Endodermal cell (in vitro differentiated cells): ENCODE results near the gene TSEN15. TPM values are rescaled to one million over a fixed set of nuclear protein-coding genes. Genes with fewer than 3 reads are reported as not detected.

ENCODE experiments used
- DNase-seq: peaks from one replicate; pipeline ENCODE4 v3.0.0-alpha.2; 2017
- H3K27ac ChIP-seq: 2 replicates; pipeline ENCODE4 v1.5.1; 2013; ENCODE audit warnings: mild to moderate bottlenecking, low read depth, low read length, moderate library complexity
- H3K27me3 ChIP-seq: 2 replicates; pipeline ENCODE4 v1.6.1; 2013; ENCODE audit warnings: mild to moderate bottlenecking, low read length, moderate library complexity; ENCODE audit not compliant: insufficient read depth, control insufficient read depth, poor library complexity, severe bottlenecking
- H3K36me3 ChIP-seq: 2 replicates; pipeline ENCODE4 v1.7.0; 2013; ENCODE audit warnings: mild to moderate bottlenecking, low read length, moderate library complexity; ENCODE audit not compliant: control insufficient read depth, insufficient read depth
- H3K4me1 ChIP-seq: one replicate; pipeline ENCODE4 v1.7.0; 2013; ENCODE audit warnings: low read length; ENCODE audit not compliant: control insufficient read depth, insufficient read depth
- H3K4me3 ChIP-seq: 2 replicates; pipeline ENCODE4 v1.5.1; 2013; ENCODE audit warnings: mild to moderate bottlenecking, low read length, moderate library complexity
- H3K9ac ChIP-seq: 2 replicates; pipeline ENCODE4 v1.6.1; 2013; ENCODE audit warnings: mild to moderate bottlenecking, low read length, moderate library complexity; ENCODE audit not compliant: poor library complexity, severe bottlenecking; ENCODE audit errors: extremely low read depth
- H3K9me3 ChIP-seq: 2 replicates; pipeline ENCODE4 v1.6.1; 2013; ENCODE audit warnings: mild to moderate bottlenecking, low read length, moderate library complexity; ENCODE audit not compliant: control insufficient read depth
- H3K27ac Mint-ChIP-seq: 2 replicates; pipeline ENCODE4 v1.8.0; 2020; ENCODE audit warnings: mixed read lengths
- H3K27me3 Mint-ChIP-seq: 2 replicates; pipeline ENCODE4 v1.8.0; 2021; ENCODE audit warnings: mild to moderate bottlenecking, mixed read lengths; ENCODE audit not compliant: insufficient read depth
- H3K36me3 Mint-ChIP-seq: 2 replicates; pipeline ENCODE4 v1.8.0; 2020; ENCODE audit warnings: low read depth, mixed read lengths
- H3K4me1 Mint-ChIP-seq: 2 replicates; pipeline ENCODE4 v1.8.0; 2020; ENCODE audit warnings: mixed read lengths
- H3K4me3 Mint-ChIP-seq: 2 replicates; pipeline ENCODE4 v1.8.0; 2020; ENCODE audit warnings: mild to moderate bottlenecking, moderate library complexity, mixed read lengths
- H3K9me3 Mint-ChIP-seq: 2 replicates; pipeline ENCODE4 v1.8.0; 2020; ENCODE audit warnings: mild to moderate bottlenecking, mixed read lengths
- WGBS, 2 experiments: methylation state at CpG; one replicate each; pipeline versions ENCODE4 v1.1.5 to v1.1.7; 2013; ENCODE audit warnings: missing lambda C conversion rate in 2 of 2, mixed read lengths in 1 of 2; ENCODE audit not compliant: insufficient coverage in 1 of 2, insufficient read length in 1 of 2; 5-methylcytosine and 5-hydroxymethylcytosine counted together
- total RNA-seq, 2 donors: library from RNA; stranded (reverse); fragmentation: NEBNext Ultra II Directional in 1 of 2; extraction: Animal tissue kit (Norgen Biotek cat#: 25700) in 1 of 2; gene quantifications; 2 replicates in 1 of 2; 3 replicates in 1 of 2; pipeline ENCODE4 v1.2.1, GENCODE V29; 2021
- TF ChIP-seq, protein P1 (sequence below): fragments of 200-600 bp; sonication (generic); conservative IDR thresholded peaks from 2 replicates; pipeline ENCODE4 v1.5.0; 2021; ENCODE audit warnings: antibody characterized with exemption, mild to moderate bottlenecking

The TSEN15 gene
- total RNA-seq, 2 donors from 2014 or later: 20.4 to 22.5 TPM

DNA sequence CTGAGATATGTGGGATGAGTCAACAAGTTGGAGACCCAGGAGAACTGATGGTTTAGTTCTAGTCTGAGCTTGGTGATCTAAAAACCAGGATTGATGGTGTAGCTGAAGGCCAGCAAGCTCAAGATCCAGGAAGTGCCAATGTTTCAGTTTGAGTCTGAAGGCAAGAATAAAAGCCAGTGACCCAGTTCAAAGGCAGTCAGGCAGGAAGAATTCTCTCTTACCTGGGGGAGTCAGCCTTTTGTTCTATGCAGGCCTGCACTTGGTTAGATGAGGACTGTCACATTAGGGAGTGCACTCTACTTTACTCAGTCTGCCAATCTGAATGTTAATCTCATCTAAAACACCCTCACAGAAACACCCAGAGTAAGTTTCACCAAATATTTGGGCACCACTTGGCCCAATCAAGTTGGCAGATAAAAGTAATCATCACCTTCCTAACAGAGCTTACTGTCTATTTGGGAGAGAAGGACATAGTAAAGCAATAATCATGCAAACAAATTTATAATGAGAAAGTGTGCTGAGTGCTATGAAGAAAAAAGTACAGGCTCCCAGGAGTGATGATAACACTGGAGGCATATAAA is 63.4 kb downstream of the TSEN15 start:
- no peak overlapping the region for H3K27ac ChIP-seq
- H3K27me3 Mint-ChIP-seq: peaks cover 9% of the 10 kb centered on the region
- no peak overlapping the region for H3K4me3 ChIP-seq
- H3K36me3 ChIP-seq: no peaks in the 10 kb centered on the region
- no peaks in the 10 kb centered on the region for H3K27me3 ChIP-seq
- H3K4me1 ChIP-seq: no peaks in the 10 kb centered on the region
- H3K36me3 Mint-ChIP-seq: no peaks in the 10 kb centered on the region
- peaks cover 3% of the 10 kb centered on the region for H3K9me3 Mint-ChIP-seq
- H3K4me1 Mint-ChIP-seq: peaks cover 4% of the 10 kb centered on the region
- H3K4me3 Mint-ChIP-seq: no peak overlapping the region
- H3K9ac ChIP-seq: no peak overlapping the region
- H3K9me3 ChIP-seq: no peaks in the 10 kb centered on the region
- TF ChIP-seq, protein P1, sequence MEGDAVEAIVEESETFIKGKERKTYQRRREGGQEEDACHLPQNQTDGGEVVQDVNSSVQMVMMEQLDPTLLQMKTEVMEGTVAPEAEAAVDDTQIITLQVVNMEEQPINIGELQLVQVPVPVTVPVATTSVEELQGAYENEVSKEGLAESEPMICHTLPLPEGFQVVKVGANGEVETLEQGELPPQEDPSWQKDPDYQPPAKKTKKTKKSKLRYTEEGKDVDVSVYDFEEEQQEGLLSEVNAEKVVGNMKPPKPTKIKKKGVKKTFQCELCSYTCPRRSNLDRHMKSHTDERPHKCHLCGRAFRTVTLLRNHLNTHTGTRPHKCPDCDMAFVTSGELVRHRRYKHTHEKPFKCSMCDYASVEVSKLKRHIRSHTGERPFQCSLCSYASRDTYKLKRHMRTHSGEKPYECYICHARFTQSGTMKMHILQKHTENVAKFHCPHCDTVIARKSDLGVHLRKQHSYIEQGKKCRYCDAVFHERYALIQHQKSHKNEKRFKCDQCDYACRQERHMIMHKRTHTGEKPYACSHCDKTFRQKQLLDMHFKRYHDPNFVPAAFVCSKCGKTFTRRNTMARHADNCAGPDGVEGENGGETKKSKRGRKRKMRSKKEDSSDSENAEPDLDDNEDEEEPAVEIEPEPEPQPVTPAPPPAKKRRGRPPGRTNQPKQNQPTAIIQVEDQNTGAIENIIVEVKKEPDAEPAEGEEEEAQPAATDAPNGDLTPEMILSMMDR: no peak
- DNase-seq: no peak
- no peak overlapping the region for H3K27ac Mint-ChIP-seq

DNA sequence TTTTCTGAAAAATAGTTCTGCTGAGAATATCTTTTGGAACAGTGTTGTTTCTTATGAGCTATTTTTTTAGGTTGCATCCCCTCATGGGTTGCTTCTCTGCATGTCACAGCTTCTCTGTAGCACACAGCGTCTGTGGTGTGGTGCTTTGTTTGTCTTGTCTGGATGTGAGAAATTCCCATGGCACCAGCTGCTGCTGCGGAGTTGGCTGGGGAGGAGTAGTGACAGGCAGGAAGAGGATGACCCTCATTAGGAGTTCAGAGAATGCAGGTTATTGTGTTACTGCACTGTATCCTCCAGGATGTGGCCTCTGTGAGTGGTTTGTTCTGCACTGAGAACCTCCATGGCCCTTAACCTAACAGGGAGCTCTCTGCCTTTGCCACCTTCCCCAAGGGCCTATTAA is 64.8 kb downstream of the TSEN15 start:
- Mint-ChIP-seq H3K4me3 (no peak overlapping the region), H3K4me1 (peaks cover 4% of the 10 kb centered on the region)
- no peak overlapping the region for H3K9ac ChIP-seq

DNA sequence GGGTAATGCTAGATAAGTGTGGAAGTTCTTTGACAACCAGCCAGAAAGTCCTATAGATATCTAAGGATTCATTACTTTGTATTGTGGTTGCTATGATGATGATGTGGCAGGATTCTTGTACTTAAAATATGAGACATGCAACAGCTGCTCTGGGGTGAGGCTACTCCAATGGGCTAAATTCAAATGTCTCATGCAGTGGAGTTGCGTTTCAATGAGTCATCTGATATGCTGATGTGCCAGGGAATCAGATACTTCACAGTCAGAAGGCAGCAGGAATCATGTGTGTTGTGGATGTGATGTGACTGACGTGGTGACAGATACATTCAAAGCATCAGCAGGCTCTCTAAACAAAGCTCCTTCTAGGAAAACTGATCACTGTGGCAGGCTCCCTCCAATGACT is 66.5 kb downstream of the TSEN15 start:
- no peak overlapping the region for H3K27ac Mint-ChIP-seq
- Histone ChIP-seq H3K27ac (no peak overlapping the region), H3K4me1 (no peaks in the 10 kb centered on the region), H3K27me3 (no peaks in the 10 kb centered on the region), H3K9ac (no peak overlapping the region), H3K9me3 (no peaks in the 10 kb centered on the region), H3K36me3 (no peaks in the 10 kb centered on the region), H3K4me3 (no peak overlapping the region)
- no peaks in the 10 kb centered on the region for H3K36me3 Mint-ChIP-seq
- H3K9me3 Mint-ChIP-seq: peaks cover 3% of the 10 kb centered on the region
- TF ChIP-seq, protein P1: no peak
- no peak overlapping the region for H3K4me3 Mint-ChIP-seq
- peaks cover 4% of the 10 kb centered on the region for H3K4me1 Mint-ChIP-seq
- DNase-seq: no peak
- WGBS, 2 experiments: 83 to 88% methylated on average over 2 of the region's 2 CpGs
- H3K27me3 Mint-ChIP-seq: peaks cover 13% of the 10 kb centered on the region

More for the DNA sequence above, 64.8 kb downstream of the TSEN15 start:
- Histone ChIP-seq H3K9me3 (no peaks in the 10 kb centered on the region), H3K27me3 (no peaks in the 10 kb centered on the region), H3K27ac (no peak overlapping the region), H3K36me3 (no peaks in the 10 kb centered on the region), H3K4me3 (no peak overlapping the region), H3K4me1 (no peaks in the 10 kb centered on the region)
- peak; percentile 66 for DNase-seq
- peaks cover 13% of the 10 kb centered on the region for H3K27me3 Mint-ChIP-seq
- TF ChIP-seq, protein P1: no peak
- 51 to 67% methylated on average over 1 to 2 of the region's 2 CpGs for WGBS, 2 experiments
- H3K27ac Mint-ChIP-seq: no peak overlapping the region
- no peaks in the 10 kb centered on the region for H3K36me3 Mint-ChIP-seq
- peaks cover 3% of the 10 kb centered on the region for H3K9me3 Mint-ChIP-seq

Other genes with a start within 250 kb of the TSEN15 start
- 1 to 10 TPM in 1 of 2 donors, under 1 TPM in 1; 0.15 to 2.6 TPM for gene RGL1, start 246.6 kb upstream of the TSEN15 start, total RNA-seq
- gene COLGALT2, start 14.0 kb upstream of the TSEN15 start, total RNA-seq: 1 to 10 TPM; 1.9 to 2.3 TPM